NOMO-1 (cell line): ENCODE measurements around the gene EIF2B4.

Experiments
- DNase-seq, 2 experiments: peaks; one replicate each; lab custom pipeline; 2025; ENCODE audit not compliant: unreplicated experiment in 2 of 2; lab: John Stamatoyannopoulos, UW

Gene EIF2B4

DNA sequence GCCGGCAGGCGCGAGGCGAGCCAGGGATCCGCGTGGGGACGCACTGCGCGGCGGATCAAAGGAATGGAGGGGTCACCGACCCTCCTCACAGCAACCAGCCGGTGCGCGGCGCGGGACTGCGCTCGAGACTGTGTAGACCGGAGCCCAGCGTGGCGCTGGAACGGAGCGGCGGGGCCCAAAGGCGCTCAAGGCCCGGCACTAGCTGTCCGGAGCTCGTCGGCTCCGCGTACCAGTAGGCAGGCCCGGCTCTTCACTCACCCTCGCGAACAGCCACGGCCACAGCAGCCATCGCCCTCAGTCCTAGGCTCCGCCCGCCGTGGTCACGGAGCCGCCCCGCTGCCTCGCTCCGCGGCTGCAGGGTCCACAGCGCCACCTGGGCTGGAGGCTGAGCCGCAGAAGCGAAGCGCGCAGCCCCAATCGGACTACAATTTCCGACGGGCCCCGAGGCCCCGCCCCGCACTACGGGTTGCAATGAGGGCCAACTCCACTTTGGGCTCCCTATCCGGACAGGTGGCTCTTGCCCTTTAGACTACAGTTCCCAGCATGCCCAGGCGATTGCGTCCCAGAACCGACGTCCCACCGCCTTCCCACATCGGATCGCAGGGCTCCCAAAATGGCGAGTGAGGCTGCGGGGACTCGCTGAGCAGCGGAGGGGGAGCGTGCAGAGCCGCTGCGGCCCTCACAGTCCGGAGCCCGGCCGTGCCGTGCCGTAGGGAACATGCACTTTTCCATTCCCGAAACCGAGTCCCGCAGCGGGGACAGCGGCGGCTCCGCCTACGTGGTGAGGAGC is at the start of gene EIF2B4, which contains the start of gene SNX17:
TSS of gene EIF2B4 (minus strand) at position 313 of the 790 bp plus-strand sequence. CDS start at position 289, 24 bp downstream.
TSS of gene SNX17 (plus strand) at position 591 of the 790 bp plus-strand sequence. CDS start at position 719, 128 bp downstream.
- peak; percentile 99 to 100 for DNase-seq

DNA sequence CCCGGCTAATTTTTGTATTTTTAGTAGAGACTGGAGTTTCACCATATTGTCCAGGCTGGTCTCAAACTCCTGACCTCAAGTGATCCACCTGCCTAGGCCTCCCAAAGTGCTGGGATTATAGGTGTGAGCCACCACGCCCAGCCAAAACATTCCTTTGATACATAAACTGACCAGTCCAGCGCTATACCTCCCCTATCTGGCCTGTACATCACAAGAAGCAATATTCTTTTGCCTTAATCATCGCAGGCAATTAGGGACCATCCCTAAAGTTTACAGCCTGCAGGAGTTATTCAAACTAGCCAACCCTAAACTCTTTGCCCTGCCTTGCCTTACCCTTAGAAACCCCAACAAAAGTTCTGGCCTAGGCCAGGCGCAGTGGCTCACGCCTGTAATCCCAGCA is 46.0 kb upstream of the EIF2B4 start:
- no peak for DNase-seq

DNA sequence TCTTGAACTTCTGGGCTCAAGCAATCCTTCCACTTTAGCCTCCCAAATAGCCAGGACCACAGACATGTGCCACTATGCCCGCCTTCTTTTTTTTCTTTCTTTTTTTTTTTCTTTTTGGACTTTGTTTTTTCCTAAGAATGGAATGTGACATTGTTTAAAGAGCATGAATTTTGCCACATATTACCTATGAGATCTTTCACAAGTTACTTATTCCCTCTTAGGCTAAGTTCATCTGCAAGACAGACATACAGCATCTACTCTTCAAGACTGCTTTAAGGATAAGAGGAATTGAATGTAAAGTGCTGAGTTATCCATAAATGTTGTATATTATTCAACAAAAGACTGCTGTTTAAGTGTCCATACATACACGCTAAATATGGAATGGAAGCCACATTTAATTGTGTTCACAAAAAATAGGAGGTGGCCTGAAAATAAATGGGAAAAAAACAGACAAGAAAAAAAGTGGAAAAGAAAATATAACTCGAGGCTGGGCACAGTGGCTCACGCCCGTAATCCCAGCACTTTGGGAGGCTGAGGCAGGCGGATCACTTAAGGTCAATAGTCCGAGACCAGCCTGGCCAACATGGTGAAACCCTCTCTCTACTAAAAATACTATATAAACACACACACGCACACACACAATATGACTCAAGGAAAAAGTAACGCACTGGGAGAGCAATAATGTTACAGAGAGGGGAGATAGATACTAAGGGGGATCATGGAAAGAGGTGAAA is 42.4 kb upstream of the EIF2B4 start:
- DNase-seq = no peak

DNA sequence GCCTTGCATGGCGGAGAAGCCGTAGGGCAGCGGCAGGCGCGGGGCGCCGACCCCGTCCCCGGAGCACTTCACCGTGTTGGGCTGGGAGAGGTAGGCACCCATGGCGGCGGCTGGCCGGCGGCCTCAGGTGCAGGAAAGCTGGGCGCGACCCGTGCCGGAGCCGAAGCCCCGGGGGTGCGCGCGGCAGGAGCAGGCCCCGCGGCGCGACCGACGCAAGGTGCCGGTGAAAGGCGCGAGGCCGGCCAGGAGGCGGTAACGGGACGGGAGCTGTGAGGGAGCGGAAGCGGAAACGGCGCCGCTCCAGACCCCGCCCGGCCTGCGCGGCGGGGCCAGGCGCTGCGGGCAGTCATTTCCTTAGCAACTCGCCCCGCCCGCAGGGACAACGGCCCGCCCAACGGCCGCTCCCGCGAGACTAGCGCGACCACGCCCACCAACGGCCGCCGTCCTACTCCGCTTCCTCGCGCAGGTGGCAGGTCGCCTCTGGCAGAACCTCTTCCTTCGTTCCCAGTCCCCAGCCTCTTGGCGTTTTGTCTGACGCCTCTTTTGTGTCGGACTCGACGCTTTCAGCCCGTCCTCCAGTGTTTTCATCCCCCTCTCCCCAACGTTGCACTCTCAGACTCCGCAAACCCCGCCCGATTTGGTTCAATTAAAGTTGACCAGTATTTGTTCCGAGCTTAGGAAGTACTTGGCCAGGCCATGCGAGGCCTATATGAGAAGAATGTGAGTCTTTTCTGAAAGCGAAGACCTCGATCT is 39.4 kb upstream of the EIF2B4 start, which contains the start of gene PPM1G:
TSS of gene PPM1G (minus strand) at position 271 of the 753 bp plus-strand sequence. CDS start at position 102, 169 bp downstream.
- peak; percentile 89 to 98 for DNase-seq

DNA sequence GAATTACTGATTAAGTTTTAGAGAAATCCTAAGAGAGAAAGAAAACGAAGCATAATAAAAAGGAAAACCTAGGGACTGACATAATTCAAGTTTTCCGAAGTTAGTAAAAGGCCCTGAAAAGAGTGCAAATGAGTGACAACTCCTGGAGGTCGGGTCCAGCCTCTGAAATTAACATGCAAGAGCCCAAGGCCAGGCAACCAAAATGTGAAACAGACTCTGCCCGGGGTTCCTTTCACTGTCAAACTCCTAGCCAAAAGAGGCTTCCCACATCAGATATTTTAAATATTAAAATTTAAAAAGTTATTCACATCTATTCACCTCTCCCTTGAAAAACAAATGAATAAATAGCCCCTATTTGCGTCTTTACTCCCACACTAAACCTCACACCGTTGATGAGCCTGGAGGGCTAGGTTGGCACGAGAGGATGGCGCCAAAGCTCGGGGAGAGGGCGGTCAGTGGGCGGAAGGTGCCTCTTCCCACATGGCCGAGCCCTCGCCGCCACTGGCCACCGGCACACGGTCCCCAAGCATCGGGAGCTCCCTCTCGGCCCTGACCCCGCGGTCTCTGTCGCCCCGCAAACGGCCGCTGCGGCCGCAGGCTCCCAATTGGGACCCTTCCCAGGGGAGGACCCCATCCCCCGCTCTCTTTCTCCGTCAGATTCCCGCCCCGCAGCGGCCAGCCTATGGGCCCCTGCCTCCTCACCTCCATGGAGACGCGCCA is 38.6 kb upstream of the EIF2B4 start:
- peak; percentile 25 to 51 for DNase-seq

DNA sequence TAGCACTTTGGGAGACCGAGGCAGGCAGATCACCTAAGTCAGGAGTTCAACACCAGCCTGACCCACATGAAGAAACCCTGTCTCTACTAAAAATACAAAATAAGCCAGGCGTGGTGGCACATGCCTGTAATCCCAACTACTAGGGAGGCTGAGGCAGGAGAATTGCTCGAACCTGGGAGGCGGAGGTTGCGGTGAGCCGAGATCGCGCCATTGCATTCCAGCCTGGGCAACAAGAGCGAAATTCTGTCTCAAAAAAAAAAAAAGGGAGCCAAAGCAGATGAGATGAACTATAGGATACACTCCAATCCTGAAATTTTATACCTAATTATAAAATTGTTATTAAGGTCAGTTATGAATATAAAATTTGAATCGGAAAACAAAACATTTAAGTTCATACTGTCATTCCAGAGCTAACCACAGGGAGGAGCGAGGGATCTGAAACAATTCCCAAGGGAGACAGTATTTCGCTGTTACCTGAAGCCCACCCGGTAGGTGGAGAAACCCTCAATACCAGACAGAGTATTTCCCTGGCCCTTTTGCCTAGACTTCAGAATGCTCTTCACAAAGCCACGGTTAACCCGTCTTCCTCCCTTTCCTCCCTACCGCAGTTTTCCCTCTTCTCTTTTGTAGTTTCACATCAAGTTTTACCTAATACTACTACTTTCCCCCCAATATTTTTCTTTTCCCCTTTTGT is 37.8 kb upstream of the EIF2B4 start:
- DNase-seq = no peak

DNA sequence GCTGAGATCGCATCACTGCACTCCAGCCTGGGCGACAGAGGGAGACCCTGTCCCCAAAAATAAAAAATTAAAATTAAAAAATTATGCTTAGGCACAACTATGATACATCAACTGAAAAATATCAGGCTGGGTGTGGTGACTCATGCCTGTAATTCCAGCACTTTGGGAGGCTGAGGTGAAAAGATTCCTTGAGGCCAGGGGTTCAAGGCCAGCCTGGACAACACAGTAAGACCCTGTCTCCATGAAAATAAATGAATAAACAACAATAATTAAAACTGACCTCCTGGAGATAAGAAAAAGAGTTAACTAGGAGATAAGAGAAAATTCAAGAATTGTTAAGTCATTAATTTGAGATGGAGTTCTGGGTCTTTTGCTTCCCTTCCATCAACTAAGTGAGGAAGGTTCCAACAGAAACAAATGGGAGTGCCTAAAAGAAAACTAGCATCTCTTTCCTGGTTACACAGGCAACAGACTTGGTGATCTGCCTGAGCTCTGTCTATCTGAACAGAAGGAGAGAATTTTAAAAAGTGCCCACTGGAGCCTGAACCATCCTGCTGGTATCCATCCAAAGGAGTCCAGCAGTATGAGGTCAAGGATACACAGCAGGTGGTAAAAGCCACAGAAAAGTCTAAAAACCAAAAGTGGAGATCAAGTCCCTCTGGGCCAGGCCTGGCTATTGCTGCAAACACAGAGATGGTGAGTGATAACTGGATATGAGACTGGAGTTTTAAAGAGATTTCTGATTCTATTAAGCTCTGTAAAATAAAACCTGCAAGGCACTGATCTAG is 30.4 kb upstream of the EIF2B4 start:
- DNase-seq = no peak

DNA sequence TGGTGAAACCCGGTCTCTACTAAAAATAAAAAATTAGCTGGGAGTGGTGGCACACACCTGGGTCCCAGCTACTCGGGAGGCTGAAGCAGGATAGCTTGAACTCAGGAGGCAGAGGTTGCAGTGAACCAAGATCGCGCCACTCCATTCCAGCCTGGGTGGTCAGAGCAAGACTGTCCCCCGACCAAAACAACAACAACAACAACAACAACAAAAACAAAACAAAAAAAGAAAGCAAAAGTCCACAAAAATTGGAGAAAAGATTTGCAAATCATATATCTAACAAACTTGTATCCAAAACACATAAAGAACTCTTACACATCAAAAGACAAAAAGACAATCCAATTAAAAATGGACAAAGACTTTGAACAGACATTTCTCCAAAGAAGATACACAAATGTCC is 28.8 kb upstream of the EIF2B4 start:
- DNase-seq = no peak

DNA sequence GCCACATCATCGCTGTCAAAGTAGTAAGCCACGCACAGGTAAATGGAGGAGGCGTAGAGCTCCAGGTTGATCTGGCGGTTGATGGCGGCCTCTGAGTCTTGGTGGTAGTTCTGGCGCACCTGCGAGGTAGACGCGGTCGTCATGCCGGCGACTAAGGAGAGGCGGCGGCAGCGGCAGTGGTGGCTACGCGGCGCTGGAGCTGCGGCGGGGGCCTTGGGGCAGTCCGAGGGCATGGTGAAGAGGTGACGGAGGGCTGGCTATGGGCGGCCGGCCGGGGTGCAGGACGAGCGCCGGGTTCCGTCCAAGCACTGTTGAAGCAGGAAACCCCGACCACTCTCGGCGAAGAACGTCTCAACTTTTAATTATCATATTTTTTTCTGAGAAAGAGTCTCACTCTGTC is 23.1 kb upstream of the EIF2B4 start:
- no peak for DNase-seq

DNA sequence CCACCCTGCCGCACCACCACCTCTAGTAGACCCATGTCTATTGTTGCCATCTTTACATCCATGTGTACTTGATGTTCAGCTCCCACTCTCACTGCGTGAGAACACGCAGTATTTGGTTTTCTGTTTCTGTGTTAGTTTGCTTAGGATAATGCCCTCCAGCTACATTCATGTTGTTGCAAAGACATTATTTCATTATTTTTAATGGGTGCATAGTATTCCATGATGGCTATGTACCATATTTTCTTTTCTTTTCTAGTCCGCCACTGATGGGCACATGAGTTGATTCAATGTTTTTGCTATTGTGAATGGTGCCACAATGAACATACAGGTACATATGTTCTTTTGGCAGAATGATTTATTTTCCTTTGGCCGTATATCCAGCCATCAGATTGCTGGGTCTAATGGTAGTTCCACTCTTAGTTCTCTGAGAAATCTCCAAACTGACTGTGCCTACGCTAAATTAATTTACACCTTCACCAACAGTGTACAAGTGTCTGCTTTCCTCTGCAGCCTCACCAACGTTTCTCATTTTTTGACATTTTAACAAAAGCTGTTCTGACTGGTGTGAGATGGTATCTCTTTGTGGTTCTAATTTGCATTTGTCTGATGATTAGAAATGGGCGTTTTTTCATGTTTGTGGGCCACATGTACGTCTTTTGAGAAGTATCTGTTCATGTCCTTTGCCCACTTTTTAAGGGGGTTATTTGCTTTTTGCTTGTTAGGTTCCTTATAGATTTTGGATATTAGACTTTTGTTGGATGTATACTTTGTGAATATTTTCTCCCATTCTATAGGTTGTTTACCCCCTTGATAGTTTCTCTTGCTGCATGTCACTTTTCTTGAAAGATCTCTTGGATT is 20.9 kb upstream of the EIF2B4 start:
- DNase-seq = no peak

DNA sequence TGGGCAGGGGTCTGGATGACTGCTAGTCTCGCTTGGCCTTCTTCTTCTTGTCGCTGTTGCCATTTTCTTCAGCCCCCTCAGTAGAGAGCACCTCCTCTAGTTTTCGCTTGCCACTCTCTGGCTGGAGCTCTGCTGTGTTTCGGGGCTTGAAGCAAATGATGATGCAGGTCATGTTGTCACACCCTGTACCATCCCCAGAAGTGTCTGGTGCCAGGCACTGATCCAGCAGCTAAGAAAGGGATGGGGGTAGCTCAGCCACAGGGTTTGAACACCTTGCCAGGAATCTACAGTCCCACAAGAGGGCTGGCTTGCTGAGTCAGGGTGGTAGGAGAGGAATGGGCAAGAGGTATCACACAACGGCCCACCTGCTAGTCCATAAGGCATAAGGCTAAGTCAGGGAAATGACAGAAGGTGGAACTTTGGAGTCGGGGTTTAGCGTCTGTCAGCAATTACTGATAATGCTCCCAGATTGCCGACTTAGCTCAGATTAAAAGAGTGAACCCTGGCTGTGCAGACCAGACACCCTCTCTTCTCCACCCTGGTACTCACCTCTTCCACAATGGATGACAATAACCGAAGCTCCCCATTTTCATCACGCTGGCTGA is 11.5 kb upstream of the EIF2B4 start:
- DNase-seq = no peak

DNA sequence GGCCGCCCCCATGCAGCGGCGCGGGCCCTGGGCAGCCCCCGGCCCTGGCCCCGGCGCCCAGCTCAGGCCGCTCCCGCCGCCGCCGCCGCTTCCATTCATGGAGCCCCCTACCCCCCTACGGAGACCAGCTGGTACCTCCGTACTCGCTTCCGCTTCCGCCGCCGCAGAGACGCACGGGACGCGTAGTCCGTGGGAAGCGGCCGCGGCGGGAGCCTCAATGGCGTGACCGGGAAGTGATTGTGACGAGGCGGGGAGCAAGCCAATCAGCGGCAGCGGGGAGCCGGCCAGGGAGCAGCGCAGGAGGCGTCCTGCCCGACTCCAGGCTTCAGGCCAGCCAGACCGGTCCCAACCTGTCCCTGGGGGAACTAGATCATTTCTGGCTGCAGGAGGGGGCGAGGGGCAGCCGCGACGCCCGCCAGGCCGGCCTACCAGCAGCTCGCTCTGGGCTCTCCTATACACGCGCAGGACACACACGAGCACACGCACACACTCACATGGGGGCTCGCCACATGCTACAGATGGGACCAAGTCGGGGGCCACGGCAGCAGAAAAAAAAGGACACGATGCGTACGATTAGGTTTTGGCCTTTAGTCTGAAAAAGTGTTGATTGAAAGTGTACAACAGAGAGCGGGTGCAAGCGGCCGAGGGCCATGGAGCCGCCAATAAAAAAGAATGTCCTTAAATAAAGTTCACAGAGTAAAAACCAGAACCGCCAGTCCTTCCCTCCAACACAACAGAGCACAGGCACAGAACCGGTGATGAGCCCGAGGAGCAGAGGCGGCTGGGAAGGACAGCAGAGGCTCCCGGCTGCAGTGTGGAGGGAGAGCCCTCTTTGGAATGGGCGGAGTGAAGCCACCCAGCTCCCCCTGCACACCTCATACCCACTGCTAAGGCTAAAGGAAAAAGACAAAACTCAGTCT is 10.7 kb upstream of the EIF2B4 start, which contains the start of gene ZNF513:
TSS of gene ZNF513 (minus strand) at position 109 of the 920 bp plus-strand sequence. CDS start 208 bp downstream, outside the sequence.
- DNase-seq = peak; percentile 89 to 90

DNA sequence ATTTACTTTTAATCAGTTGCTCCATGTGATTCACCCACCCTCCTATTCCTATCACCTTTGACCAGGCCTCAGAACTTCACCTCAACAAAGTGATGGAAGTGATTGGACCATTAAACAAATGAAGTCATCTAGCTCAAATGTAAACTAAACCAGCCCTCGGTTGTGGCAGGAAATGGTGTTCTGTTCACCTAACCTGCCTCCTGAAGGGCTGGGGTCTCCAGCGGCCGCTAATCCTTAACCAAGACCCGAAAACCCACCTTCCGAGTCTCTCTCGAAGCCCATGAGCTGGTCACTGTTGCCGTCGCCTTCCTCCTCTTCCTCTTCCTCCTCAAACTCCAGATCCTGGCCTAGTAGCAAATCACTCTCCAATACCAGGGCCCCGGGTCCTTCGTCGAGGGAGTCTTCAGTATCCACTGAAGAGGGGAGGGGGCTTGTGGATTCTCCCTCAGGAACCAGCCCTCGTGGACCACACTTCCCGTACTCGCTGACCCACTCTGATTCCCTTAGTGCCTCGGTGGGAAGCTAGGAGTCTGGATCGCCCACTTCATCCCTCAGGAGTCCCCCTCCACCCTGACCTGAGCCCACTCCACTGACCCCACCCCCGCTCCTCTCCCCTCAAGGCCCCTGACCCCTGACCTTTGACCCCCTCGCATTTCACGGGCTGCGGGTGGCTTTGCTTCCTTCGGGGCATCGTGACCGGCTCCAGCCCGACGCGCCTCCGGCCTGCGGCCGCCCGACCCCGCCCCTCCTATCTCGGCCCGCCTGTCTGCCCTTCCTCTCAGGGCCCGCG is 9.9 kb upstream of the EIF2B4 start:
- peak; percentile 50 to 82 for DNase-seq

DNA sequence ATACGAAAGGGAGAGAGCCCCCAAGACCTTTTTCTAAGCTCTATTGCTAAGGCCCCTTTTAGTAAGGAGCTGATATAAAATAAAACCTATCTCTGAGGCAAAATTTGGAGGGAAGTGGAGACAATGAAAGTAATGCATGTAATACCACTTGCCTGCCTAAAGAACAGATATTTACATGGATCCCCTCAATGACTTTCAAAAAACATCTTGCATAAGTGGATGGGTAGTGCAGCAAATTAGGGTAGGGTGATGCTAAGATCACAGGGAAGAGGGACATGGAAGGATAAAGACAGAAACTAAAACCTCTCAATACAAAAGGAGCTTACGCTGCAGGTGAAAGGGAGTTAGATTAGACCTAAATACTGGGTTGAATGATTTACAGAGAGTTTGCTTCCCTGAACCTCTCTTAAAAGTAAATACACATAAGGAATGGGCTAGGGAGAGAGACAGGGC is 9.3 kb upstream of the EIF2B4 start:
- peak in 1 of 2 experiments; percentile 28 for DNase-seq

DNA sequence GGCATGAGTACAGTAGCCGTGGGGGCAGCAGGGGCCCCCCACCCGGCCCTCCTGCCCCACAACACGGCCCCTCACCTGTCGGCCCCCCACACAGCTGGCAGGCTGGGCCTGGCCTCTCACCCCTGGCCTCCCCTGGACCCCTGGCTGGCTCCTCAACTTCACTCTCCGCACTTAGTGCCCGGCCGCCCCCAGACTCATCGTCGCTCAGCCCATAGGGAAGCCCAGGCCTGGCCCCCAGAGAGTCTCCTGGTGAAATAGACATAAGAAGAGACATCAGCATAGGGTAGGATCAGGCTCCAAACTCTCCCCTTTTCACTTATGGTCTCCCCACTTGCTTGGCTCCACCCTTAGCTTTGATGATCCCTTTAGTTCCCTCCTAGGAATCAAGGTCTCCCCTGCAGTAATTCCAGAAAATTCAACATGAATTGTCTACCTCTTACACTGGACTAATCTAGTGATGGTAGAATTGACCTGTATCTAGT is 8.7 kb upstream of the EIF2B4 start:
- no peak for DNase-seq
